Left renal pelvis (tissue), 4 donors: ENCODE data around the gene DEFB112. TPM values are rescaled to one million over a fixed set of nuclear protein-coding genes. Genes with fewer than 3 reads are reported as not detected.

Experiments used
- DNase-seq, 4 donors: peaks; one replicate each; pipeline ENCODE4 v3.0.0-alpha.2; 2013; ENCODE audit warnings: low read depth in 4 of 4, low spot score in 3 of 4
- polyA plus RNA-seq, 4 donors: library from polyadenylated mRNA; unstranded; fragments of 120-200 nt; gene quantifications; one replicate each; pipeline ENCODE4 v1.2.1, GENCODE V29; 2013; ENCODE audit not compliant: insufficient read length in 4 of 4

Gene DEFB112, protein sequence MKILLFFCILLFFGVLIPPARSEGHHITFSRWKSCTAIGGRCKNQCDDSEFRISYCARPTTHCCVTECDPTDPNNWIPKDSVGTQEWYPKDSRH
- polyA plus RNA-seq, result not detected

DNA sequence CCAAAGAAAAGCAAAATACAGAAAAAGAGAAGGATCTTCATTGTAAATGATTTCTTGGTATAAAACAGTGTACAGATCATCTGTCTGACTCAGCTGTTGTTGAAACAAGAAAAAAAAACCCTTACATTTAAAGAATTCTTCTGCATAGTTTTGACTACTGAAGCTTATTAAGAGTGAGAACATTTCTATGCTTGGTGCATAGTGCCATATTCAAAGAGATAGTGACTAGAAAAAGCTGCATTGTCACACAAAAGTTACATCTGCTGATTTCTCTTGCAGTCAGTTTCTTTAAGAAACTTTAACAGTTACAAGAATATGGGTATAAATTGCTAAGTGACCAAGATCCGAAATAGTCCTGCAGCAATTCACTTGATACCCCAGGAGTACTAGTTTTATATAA is at the start of gene DEFB112:
Gene DEFB112 (minus strand): TSS at position 101 of the 400 bp plus-strand sequence. CDS start 60 bp downstream, at position 41.
- DNase-seq, result no peak

DNA sequence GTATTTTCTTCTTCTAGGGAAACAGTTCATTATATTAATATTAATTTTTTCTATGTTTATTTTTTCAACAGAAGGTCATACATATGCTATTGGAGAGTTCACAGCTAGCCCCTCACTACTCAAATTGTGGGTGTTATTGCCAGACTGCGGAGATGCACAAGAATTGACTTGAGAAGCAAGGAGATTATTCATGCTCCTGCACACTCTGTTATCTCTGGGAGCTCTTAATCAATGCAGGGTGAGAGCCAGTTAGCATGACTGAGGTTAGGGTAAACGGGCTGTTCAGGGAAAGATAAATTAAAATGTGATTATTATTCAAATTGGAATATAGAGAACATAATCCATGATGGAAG is 48.9 kb upstream of the DEFB112 start:
- DNase-seq, result no peak

DNA sequence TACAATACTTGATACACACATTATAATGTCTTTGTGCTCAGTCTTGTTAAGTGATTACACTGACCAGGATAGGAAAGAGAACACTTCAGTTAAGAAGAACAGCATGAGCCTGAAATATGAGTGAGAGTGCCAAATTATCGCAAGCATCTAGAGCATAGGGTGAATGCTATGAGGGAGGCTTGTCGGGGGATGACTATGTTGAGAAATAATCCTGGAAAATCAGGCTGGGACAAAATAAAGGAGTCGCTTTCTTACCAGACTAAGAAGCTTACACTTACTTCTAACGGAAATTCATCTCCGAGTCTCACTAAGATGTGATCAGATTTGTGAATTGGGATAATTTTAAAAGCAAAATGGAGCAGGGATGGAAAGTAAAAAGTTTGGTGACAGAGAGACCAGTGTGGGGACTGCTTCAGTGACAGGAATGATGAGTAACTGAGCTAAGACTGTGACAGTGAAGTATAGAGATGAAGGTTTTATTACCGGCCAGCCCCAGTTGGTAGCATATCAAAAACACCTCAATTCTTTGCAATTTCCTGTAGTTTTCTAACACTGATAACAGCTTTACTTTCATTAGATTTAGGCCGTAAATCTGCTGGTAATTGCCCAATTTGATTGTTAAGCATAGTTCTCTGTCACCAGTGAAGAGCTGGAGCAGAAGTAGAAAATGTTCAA is 48.4 kb upstream of the DEFB112 start:
- no peak for DNase-seq

DNA sequence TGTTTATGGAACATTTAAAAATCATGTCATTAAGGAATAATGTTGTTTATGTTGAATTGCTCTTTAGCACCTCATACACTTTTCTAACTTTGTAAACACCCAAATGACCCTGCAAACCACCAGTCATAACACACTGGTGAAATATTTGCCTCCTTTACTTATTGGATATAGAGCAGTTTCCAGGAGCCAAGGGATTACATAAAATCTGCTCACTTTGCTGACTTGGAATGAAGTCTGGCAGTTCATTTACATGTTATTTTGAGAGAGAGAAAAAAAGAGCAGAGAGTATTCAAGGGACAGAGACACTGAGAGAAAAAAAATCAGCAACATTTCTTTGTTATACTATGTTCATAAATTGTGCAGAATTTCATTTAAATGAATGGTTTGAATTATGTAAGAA is 46.6 kb upstream of the DEFB112 start:
- no peak for DNase-seq

DNA sequence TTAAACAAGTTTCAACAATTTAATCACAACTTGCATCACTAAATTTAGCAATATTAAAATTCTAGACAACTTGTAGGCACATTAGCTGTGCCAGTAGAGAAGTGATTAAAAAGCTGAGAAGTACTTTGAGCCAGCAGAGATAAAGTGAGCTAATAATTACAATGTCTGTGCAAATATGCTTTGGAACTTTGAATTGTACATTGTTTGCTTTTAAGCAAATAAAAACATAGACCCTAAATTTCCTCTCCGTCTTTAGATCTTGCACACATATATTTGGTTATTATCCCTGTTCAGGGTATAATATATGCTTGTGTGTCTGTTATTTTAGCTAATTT is 44.2 kb upstream of the DEFB112 start:
- DNase-seq, result no peak

DNA sequence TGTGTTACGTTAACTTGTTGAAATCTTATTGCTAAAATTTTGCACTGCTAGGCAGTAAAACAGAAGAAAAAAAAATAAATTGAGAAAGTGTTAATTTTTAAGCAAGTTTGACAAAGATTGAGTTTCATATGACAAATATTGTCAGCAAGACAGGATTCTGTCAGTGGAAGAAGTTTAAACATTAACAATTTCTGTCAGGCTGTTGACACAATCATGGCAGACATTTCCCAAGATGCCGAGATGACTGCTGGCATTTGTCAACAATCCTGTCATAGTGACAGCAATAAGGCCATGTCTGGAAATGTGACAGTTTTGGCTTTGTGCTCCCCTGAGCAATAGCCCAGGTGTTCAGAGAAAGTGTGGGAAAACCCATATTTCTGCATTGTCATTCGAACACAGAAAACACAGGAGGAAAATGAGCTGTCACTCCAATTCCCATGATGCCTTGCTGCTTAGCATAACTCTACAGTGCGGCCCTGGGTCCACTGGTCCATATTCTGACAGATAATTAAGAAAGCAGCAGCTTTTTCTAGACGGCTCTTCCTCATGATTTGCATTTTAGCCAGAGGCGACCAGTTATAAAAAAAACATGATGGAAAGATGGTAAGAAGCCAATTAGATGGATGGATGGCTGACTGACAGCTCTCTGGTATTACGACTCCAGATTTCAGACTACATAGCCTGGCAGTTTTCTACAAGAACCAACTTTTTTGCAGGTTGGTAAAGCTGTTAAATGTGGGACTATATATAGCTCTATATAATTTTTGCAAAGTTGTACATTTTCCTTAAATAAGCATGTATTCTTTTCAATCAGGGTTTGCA is 43.6 kb upstream of the DEFB112 start:
- no peak for DNase-seq

DNA sequence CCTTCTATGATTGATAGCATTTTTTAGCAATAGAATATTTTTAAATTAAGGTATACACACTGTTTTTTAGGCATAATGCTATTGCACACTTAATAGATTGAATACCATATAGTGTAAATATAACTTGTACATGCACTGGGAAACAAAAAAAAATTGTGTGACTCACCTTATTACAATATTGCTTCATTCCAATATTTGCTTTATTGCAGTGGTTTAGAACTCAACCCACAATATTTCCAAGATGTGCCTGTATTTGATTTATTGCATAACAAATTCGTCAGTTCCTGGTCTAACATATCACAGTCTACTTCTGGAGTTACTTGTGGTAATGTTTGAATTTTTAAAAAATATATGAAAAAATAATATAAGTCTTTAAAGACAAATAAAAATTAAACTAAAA is 41.9 kb upstream of the DEFB112 start:
- no peak for DNase-seq

DNA sequence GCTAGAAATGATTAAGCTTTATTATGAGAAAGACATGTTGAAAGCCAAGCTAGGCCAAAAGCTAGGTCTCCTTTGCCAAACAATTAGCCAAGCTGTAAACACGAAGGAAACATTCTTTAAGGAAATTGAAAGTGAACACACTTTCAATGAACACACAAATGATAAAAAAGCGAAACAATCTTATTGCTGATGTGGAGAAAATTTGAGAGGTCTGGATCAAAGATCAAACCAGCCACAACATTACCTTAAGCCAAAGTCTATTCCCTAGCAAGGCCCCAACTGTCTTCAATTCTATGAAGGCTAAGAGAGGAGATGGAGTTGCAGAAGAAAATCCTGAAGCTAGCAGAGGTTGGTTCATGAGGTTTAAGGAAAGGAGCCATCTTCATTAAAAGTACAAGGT is 40.2 kb upstream of the DEFB112 start:
- no peak for DNase-seq

DNA sequence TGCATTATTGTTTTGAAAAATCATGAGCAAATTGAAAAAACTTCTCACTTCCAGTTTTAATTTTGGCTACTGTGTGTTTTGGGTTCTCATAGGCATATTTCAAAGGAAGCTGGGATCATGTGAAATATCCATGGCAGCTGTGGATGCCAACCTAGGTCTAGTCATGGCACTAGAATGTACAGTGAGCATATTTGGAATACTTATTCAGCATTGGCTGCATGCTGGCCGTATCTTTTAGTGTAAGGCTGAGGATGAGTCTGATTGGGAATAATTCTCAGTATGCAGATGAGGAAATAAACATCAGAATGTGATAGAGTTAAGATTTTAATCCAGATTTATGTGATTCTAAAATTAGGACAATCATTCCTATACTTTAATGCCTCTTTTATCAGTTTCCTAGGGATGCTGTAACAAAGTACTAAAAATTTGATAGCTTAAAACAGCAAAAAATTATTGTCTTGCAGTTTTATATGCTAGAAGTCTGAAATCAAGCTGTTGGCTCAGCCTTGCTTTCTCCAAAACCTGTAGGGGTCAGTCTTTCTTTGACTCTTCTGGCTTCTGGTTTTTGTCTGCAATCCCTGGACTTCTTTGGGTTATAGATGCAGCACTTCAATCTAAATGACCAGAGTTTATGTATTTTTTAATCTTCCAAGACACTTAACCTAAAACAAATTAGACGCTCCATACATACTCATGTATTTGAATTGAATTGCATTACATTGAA is 37.7 kb upstream of the DEFB112 start:
- DNase-seq, result no peak

DNA sequence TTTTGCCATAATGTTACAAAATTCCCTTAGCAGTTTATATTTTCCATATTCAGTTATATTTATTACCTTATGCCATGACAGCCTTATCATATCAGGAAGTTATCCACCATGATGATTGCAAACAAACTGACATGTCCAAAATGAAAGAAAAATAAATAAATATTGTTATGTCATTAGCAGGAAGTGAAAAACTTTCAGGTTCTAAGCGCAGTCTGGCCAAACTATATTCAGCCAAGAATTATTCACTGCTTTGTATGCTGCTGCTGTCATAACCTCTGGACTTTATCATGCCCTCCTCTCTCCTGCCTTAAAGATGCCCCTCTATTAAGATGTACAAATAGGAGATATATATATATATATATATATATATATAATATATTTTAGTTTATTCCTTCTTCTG is 27.7 kb upstream of the DEFB112 start:
- DNase-seq, result no peak

DNA sequence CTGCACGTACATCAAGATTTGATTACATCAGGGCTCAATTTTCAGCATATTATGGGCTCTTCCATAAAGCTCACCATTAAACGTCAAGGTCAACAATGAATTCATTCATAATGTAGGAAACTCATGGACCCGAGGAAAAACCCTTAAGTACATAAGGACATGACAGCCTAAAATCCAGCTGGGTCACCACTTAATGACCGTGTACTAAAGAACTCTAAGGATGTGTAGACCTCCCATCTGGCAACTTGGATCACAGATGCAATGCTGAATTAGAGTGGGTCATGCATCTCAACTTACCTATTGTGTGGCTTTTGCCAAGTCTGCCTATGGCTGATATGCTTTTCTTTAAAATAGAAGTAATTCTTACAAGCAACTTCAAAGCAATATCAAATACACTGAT is 26.7 kb upstream of the DEFB112 start:
- DNase-seq, result no peak

DNA sequence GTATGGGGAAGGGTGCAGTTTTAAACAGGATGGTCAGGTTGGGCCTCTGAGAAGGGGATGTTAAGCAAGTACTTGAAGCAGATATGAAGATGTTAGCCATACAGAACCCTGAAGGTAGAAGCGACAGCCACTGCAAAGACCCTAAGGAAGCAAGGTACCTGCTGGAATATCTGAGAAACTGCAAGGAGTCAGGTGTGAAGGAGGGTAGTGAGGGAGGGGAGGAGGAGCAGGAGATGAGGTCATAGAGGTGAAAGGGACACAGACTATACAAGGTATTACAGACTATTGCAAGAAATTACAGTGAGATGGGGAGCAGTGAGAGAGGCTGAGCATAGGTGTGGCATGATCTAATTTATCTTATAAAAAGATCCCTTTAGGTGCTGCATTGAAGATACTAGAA is 22.2 kb upstream of the DEFB112 start:
- DNase-seq, result no peak

DNA sequence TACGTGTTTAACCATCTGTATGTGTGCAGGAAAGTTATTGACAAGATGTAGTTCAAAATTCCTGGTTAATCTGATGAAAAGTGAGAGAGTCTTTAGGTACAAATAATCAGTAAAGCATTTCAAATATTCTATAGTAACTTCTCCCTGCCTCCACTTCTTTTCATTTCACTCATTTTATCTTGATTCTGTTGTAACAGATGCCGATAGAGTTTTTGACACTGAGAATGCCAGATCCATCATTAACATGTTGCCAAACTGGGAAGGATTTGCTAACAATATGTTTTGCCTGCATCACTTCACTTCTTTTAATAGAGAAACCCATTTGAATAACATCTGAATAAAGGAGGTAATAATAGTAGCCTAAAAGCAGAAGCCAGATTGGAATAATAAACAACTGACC is 20.4 kb upstream of the DEFB112 start:
- no peak for DNase-seq

DNA sequence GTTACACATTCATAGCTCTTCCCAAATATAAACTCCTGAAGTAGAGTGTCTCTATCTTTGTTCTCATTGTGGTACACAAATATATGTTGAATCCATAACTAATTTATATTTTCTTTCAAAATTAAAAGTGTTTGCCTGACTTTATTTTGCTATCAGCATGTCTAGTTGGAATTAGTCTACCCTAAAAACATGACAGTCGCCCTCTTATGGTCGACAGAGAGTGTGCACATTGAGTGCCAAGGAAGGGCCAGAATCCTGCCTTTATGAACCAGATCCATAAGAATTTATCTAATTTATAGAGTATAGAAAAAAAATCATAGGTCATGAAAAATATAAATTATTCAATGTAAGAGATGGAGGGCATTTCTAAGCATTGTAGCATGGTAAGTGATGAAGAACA is 12.3 kb upstream of the DEFB112 start:
- DNase-seq, result no peak

DNA sequence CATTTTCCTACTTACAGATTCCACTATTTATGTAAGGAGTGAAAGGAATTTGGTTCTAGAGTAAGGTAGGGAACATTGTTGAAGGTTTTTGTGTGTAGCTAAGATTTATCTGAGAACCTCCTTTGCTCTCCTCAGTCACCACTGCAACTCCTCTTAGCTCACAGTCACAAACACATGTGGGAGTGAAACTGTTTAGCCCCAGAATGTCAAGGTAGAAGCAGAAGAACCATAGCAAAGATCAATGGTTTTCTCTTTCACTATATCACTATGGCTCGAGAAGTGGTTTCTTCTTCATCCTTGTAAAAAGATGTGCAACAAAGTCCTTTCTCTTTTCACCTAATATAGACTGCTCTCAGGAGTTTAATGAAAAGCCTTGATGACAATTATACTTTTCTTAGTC is 6.5 kb upstream of the DEFB112 start:
- DNase-seq, result no peak

DNA sequence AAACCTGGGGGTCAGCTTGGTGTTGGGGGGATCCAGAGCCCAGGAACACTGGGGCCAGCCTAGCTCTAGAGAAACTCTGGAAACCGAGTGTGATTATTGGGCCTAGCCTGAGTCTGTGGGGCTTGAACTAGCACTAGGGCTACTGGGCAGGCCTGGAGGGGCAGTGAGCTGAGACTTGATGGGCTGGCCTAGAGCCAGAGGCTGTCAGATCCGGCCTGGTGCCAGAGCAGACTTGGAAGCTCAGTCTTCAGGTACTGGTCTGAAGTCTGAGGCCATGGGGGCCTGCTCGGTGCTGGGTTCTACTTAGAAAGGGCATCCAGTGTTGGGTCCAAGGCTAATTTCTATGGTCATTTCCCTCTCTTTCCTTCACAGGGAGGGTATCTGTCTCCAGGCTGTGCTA is 2.7 kb downstream of the DEFB112 start:
- DNase-seq, result no peak

DNA sequence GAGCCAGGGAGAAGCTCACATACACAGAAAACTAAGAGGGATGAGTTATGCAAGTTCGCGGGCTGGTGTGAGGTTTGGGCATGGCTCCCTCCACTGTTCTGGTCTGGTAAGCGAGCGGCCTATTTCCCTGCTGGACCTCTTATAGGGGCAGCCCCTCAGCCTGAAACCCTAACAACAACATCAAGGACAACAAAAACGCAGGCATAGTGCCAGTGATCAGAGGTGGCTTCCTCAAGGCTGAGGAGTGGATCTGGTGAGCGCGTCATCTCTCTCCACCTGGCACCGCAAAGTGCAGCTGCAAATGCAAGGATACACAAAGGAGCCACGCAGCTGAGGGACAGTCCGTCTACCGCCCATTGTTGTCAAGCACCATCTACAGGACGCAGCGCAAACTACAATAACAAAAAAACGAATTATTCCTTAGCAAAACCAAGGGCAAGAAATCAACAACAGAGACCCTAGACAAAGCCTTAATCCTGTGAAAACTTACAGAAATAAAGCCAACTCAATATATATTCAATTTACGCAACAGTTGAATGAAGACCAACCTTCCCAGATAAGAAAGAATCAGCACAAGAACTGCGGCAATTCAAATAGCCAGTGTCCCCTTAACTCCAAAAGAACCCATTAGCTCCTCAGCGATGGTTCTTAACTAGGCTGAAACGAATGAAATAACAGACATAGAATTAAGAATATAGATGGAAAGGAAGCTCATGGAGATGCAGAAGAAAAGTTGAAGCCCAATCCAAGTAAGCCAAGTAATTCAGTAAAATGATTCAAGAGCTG is 18.8 kb downstream of the DEFB112 start:
- no peak for DNase-seq

DNA sequence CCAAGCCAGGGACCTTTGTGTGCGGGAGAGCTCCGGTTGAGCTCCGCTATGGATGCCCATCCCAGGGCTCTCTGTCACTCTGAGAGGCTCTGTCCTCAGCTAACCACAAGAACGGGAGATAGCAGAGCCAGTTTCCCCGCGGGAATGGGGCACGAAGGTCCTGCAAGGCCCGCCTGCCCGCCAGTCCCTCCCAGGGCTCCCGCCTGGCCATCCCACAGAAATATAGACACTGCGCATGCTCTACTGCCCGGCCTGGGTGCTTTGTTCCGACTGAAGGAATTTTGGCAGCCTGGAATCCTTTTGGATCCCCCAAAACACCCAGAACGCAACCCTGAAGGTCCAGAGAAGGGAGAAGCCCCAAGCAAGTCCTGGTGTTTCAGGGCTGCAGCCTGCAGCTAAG is 19.4 kb downstream of the DEFB112 start:
- DNase-seq, result no peak

DNA sequence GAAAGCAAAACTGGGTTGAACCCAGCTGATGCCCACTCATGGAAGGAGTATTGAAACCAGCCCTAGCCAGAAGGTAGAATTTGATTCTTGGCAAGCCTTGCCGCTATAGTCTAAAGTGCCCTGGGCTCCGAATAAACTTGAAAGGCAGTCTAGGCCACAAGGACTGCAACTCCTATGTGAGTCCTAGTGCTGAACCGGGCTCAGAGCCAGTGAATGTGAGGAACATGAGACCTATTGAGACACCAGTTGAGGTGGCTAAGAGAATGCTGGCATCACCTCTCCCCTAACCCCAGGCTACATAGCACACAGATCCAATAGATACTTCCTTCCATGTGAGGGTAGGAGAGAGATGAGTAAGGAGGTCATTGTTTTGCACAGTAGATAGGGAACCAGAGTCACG is 24.5 kb downstream of the DEFB112 start:
- DNase-seq, result no peak

DNA sequence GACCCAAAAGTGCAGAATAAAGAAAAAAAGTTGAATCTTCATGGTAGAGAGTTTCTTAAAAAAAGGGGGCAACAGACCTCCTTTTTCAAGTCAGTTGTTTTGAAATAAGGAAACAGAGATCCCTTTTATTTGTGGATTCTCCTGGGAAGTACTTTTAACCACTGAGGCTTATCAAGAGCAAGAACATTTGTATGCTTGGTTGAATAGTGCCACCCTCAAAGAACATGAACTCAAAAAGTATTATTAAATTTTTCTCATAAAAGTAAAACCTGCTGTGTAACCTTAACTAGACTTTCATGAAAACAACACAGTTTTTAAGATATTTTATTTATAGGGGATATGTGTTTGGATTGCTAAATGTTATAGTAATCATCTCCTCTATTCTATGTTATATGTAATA is 27.8 kb downstream of the DEFB112 start, which contains the start of gene DEFB110:
Gene DEFB110 (minus strand): TSS at position 101 of the 400 bp plus-strand sequence. CDS start 59 bp downstream, at position 42.
- DNase-seq, result no peak

DNA sequence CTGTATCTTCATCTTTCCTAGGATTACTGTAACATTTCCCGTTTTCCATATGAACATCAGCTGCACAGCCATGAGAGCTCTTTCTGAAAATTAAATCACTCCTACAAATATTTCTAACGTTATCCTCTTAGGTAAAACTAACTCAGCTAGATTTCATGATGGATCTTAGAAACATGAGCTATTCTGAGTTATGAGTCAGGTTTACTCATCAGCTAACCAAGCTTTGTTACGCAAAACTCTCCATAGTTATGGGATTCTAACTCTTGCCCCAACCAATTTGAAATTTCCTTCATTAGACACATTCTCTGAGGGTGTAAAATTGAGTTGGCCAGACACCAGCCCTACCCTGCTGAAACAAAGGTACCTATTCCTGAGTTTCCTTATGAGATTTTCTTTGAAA is 41.9 kb downstream of the DEFB112 start:
- DNase-seq, result no peak
